ENCODE data around the gene SYT13.

DNA sequence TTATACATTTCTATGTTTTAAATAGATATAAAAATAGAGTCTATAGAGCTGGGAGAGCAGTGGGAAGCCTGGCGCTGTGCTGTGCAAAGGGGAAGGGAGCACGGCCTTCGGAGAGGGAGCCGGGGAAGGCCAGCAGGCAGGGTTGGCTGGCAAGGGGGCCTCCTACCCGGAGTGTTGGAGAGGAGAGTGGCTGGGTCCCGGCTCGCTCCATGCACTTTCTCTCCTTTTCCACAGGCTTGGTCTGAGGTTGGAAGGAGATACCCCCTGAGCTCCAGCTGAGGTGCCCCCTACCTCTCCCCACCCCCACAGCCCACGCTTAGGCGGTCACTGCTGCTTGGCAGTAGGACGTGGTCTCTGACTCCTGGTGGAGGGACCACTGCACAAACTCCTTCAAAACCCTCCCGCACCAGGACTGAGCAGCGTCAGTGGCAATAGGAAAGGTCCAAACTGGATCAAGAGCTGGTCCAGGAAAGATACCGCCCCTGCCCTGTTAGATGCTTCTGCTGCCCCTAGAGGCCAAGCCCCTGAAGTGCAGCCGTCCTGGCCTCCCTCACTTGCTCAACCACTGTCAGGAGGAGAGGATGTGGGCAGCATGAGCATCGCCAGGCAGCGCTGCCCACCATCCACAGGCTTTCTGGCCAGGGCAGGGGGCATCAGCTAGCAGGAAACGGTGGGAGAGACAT is 52.9 kb downstream of the SYT13 start:
- TF ChIP-seq, protein P1, sequence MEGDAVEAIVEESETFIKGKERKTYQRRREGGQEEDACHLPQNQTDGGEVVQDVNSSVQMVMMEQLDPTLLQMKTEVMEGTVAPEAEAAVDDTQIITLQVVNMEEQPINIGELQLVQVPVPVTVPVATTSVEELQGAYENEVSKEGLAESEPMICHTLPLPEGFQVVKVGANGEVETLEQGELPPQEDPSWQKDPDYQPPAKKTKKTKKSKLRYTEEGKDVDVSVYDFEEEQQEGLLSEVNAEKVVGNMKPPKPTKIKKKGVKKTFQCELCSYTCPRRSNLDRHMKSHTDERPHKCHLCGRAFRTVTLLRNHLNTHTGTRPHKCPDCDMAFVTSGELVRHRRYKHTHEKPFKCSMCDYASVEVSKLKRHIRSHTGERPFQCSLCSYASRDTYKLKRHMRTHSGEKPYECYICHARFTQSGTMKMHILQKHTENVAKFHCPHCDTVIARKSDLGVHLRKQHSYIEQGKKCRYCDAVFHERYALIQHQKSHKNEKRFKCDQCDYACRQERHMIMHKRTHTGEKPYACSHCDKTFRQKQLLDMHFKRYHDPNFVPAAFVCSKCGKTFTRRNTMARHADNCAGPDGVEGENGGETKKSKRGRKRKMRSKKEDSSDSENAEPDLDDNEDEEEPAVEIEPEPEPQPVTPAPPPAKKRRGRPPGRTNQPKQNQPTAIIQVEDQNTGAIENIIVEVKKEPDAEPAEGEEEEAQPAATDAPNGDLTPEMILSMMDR (IDR thresholded peaks at IDR 0.05; ENCODE audit: low read depth, low read length), result peak; percentile 63
- no peak for TF ChIP-seq EZH2phosphoT487 (IDR thresholded peaks at IDR 0.05; ENCODE audit: low read depth)

Measured in OCI-LY3 (cell line).